HepG2 (cell line): ENCODE data around the gene POLR3GL. TPM values are rescaled to one million over a fixed set of nuclear protein-coding genes. Genes with fewer than 3 reads are reported as not detected.

Experiments used
- ATAC-seq: fragments of 200-7000 bp; cut with Tn5 transposase; 3 replicates; pipeline ENCODE4 v1.9.1; 2020; ENCODE audit warnings: mild to moderate bottlenecking, moderate library complexity
- BruUV-seq: library from RNA; stranded (reverse); fragments of 400-500 nt; replicated peaks from 2 replicates; lab custom pipeline; 2021; lab: Mats Ljungman, UMichigan
- CTCF ChIA-PET: fragments of 300-600 bp; formaldehyde crosslinking; extraction: SDS; loops from one replicate; lab custom pipeline; 2021; ENCODE audit warnings: low total read pairs, inconsistent platforms, low intra/inter-chr PET ratio; lab: Yijun Ruan, JAX
- POLR2A ChIA-PET: fragments of 350-600 bp; sonication (Branson Sonifier 250); formaldehyde crosslinking; loops from one replicate; lab custom pipeline; 2020; ENCODE audit warnings: antibody characterized with exemption, inconsistent platforms; lab: Yijun Ruan, JAX
- DNase-seq: peaks from one replicate; pipeline ENCODE4 v3.0.0-alpha.2; 2015; ENCODE audit warnings: low spot score
- FAIRE-seq: peaks from 3 replicates; lab custom pipeline; 2011; peaks lifted over from hg19 to GRCh38; lab: Jason Lieb, UNC
- H2AFZ ChIP-seq: one replicate; pipeline ENCODE4 v1.6.1; 2011; ENCODE audit warnings: low read length, inconsistent platforms
- H3K27ac ChIP-seq: fragments of 300-600 bp; 3 replicates; pipeline ENCODE4 v1.8.0; 2011; ENCODE audit warnings: mixed run types, mild to moderate bottlenecking, mixed read lengths, low read length, inconsistent platforms; ENCODE audit not compliant: insufficient read depth; ENCODE audit errors: extremely low read length
- H3K27me3 ChIP-seq, 2 experiments: fragments of 200-600 bp in 1 of 2; 2 replicates in 1 of 2; 3 replicates in 1 of 2; pipeline versions ENCODE4 v1.6.0 to v1.8.0; 2011; ENCODE audit warnings: low read length in 2 of 2, mild to moderate bottlenecking in 2 of 2, moderate library complexity in 2 of 2, inconsistent platforms in 1 of 2; ENCODE audit not compliant: insufficient read depth in 2 of 2, control insufficient read depth in 1 of 2
- H3K36me3 ChIP-seq, 2 experiments: fragments of 200-600 bp in 1 of 2; replicated peaks in 1 of 2; 2 replicates in 1 of 2; 3 replicates in 1 of 2; pipeline versions ENCODE4 v1.5.1 to v1.8.0; 2011; ENCODE audit warnings: low read length in 2 of 2, inconsistent platforms in 1 of 2; ENCODE audit not compliant: insufficient read depth in 2 of 2, control insufficient read depth in 1 of 2
- H3K4me1 ChIP-seq: 2 replicates; pipeline ENCODE4 v1.5.1; 2012; ENCODE audit warnings: low read length, inconsistent platforms; ENCODE audit not compliant: insufficient read depth
- H3K4me2 ChIP-seq: 2 replicates; pipeline ENCODE4 v1.6.0; 2011; ENCODE audit warnings: low read depth, low read length, inconsistent platforms
- H3K4me3 ChIP-seq, 3 experiments: fragments of 200-600 bp in 1 of 3; sonication (generic), shearing (Covaris generic) in 1 of 3; replicated peaks in 1 of 3; 2 replicates each; pipeline ENCODE4 v1.5.1; 2011 to 2016; ENCODE audit warnings: low read length in 3 of 3, inconsistent platforms in 2 of 3, low read depth in 2 of 3, mild to moderate bottlenecking in 2 of 3, control low read depth in 1 of 3, mixed read lengths in 1 of 3; ENCODE audit not compliant: insufficient read depth in 1 of 3
- H3K79me2 ChIP-seq: one replicate; pipeline ENCODE4 v1.6.1; 2011; ENCODE audit warnings: low read length, inconsistent platforms; ENCODE audit not compliant: insufficient read depth
- H3K9ac ChIP-seq: 2 replicates; pipeline ENCODE4 v1.6.0; 2011; ENCODE audit warnings: mild to moderate bottlenecking, low read depth, low read length, inconsistent platforms; ENCODE audit not compliant: insufficient read depth
- H3K9me3 ChIP-seq: 2 replicates; pipeline ENCODE4 v1.5.1; 2012; ENCODE audit warnings: mild to moderate bottlenecking, low read length
- H4K20me1 ChIP-seq: 2 replicates; pipeline ENCODE4 v1.6.0; 2011; ENCODE audit warnings: inconsistent platforms, mild to moderate bottlenecking, low read length, moderate library complexity; ENCODE audit not compliant: insufficient read depth
- BCL6 ChIP-seq: IDR thresholded peaks from 2 replicates; pipeline ENCODE4 v1.6.1; 2016; ENCODE audit warnings: missing genetic modification reagents, missing compliant biosample characterization
- DNMT3B ChIP-seq: conservative IDR thresholded peaks from 2 replicates; pipeline ENCODE4 v1.6.1; 2016; ENCODE audit warnings: missing biosample characterization, control low read depth
- KLF12 ChIP-seq: sonication (generic); formaldehyde crosslinking; IDR thresholded peaks from 2 replicates; pipeline ENCODE4 v1.4.0; 2020; ENCODE audit warnings: missing genetic modification reagents, borderline replicate concordance
- NR2C2 ChIP-seq: sonication (generic); formaldehyde crosslinking; IDR thresholded peaks from 2 replicates; pipeline ENCODE4 v1.4.0; 2020; ENCODE audit warnings: missing genetic modification reagents, mild to moderate bottlenecking, moderate library complexity, borderline replicate concordance
- SNAPC4 ChIP-seq: sonication (generic); formaldehyde crosslinking; IDR thresholded peaks from 2 replicates; pipeline ENCODE4 v1.4.0; 2020; ENCODE audit warnings: mild to moderate bottlenecking, missing genetic modification reagents
- ZFP37 ChIP-seq: sonication (generic); formaldehyde crosslinking; IDR thresholded peaks from 2 replicates; pipeline ENCODE4 v1.4.0; 2020; ENCODE audit warnings: missing genetic modification reagents, borderline replicate concordance
- ZMYM3 ChIP-seq: sonication (generic); formaldehyde crosslinking; IDR thresholded peaks from 2 replicates; pipeline ENCODE4 v1.5.1; 2020; ENCODE audit warnings: mild to moderate bottlenecking, missing genetic modification reagents
- ZNF264 ChIP-seq: sonication (generic); formaldehyde crosslinking; IDR thresholded peaks from 2 replicates; pipeline ENCODE4 v1.4.0; 2020; ENCODE audit warnings: missing genetic modification reagents
- ZNF383 ChIP-seq: sonication (generic); formaldehyde crosslinking; IDR thresholded peaks from 2 replicates; pipeline ENCODE4 v1.4.0; 2020; ENCODE audit warnings: missing genetic modification reagents, mild to moderate bottlenecking, borderline replicate concordance
- ZNF678 ChIP-seq: sonication (generic); formaldehyde crosslinking; IDR thresholded peaks from 2 replicates; pipeline ENCODE4 v1.4.0; 2020; ENCODE audit warnings: mild to moderate bottlenecking, missing genetic modification reagents
- ZNF780A ChIP-seq: sonication (generic); formaldehyde crosslinking; IDR thresholded peaks from 2 replicates; pipeline ENCODE4 v1.8.0; 2022; ENCODE audit warnings: mild to moderate bottlenecking, missing genetic modification reagents, moderate library complexity
- WGBS: methylation state at CpG from one replicate; pipeline ENCODE4 v1.1.6; 2017; ENCODE audit warnings: low lambda C conversion rate; 5-methylcytosine and 5-hydroxymethylcytosine counted together
- in situ Hi-C: cut with HindIII; loops from 2 replicates; pipeline ENCODE4 v1.10.0; 2017; ENCODE audit warnings: low pct_unique_long_range_greater_than_20kb; ENCODE audit not compliant: extremely low pct_ligation_motif_present
- intact Hi-C: fragments of 100-400 bp; cut with micrococcal nuclease; formaldehyde crosslinking; loops from one replicate; pipeline ENCODE4 v1.10.0; 2022; ENCODE audit not compliant: unreplicated experiment
- polyA plus RNA-seq, 8 experiments: library from polyadenylated mRNA; depleted of rRNA in 3 of 8; stranded (reverse) in 7 of 8; unstranded in 1 of 8; fragments of >200 nt; fragmentation: Illumina TruSeq in 4 of 8; extraction: Trizol in 4 of 8; gene quantifications; 2 replicates each; pipeline versions ENCODE4 v1.2.1 to v1.2.3, GENCODE V29; 2011 to 2016; ENCODE audit warnings: low read depth in 4 of 8, missing spikeins in 1 of 8, mixed read lengths in 1 of 8; ENCODE audit not compliant: insufficient read depth in 1 of 8
- total RNA-seq, 5 experiments: library from RNA; depleted of rRNA; stranded (reverse); fragments of >200 nt; fragmentation: Illumina TruSeq; extraction: Trizol; gene quantifications; 2 replicates each; pipeline ENCODE4 v1.2.3, GENCODE V29; 2016; ENCODE audit warnings: low read depth in 1 of 5
- TF ChIP-seq, protein P1 (sequence below): sonication (generic); formaldehyde crosslinking; IDR thresholded peaks from 2 replicates; pipeline ENCODE4 v1.8.1; 2022; ENCODE audit warnings: mild to moderate bottlenecking, missing genetic modification reagents

The POLR3GL gene
- total and polyA plus RNA-seq, 2 of the 13 experiments (the other 11 are each of a cell fraction or from before 2014, with no cell fraction given), result 11.5 to 12.4 TPM

DNA sequence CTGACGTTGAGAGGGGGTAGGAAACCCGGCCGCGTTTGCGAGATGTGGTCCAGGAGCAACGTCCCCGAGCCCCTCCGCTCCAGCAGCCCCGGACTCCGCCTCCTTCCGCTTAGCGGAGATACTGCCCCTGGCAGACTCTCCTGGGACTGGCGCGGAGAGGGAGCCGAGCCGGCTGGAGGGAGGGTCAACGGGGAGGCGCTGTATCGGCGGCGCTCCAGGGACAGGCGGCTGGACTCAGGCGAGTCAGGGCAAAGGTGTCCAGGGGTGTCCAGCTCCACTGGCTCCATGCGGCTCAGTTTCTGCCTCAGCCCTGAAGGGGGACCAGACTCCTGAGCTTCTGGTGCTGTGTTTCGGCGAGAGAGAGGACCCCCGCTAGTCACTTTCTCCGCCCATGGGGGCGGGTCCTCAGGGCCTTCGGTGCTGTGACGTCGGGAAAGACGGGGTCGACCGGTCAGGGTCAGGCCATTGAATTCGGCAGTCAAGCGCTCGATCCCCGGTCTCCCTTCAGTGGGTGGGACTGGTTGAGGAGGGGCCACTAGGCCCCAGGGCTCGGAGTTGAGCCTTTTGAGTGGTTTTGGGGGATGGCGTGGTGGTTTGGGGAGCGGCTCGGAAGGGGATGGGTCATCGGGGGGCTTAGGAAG is 3.9 kb upstream of the POLR3GL start:
- Histone ChIP-seq H3K79me2 (peaks cover 10% of the 10 kb centered on the region), H3K4me2 (peak overlapping the region; percentile 99), H3K4me1 (peaks cover 70% of the 10 kb centered on the region), H3K9me3 (no peaks in the 10 kb centered on the region), H3K4me3 (peak overlapping the region; percentile 60 to 91 (median 68)), H3K27ac (no peak overlapping the region), H4K20me1 (no peaks in the 10 kb centered on the region), H3K27me3 (peaks cover 0 to 30% of the 10 kb centered on the region in 2 experiments; a peak in 3 of 5 replicates), H2AFZ (peak overlapping the region; percentile 74), H3K36me3 (no peaks in the 10 kb centered on the region), H3K9ac (peak overlapping the region; percentile 62)
- no peak for FAIRE-seq
- ATAC-seq, result peak; percentile 69
- intact Hi-C loops, result loop anchor here (5.0 kb wide), 2 partner anchors 47 to 103 kb away; partner anchors contain the start of gene PIAS3
- ChIA-PET CTCF (no interaction called here), POLR2A (no interaction called here)
- WGBS, result 0% methylated on average over 7 of the region's 44 CpGs
- in situ Hi-C loops, result loop anchor here (5.0 kb wide), 1 partner anchor 33 kb away; the partner anchor contains the start of gene RBM8A
- peak; percentile 56 for DNase-seq
- no TSS peak for BruUV-seq
- TF ChIP-seq ZNF383 (CRISPR knock-in tag) (no peak), DNMT3B (CRISPR knock-in tag) (no peak), SNAPC4 (CRISPR knock-in tag) (no peak), ZNF780A (CRISPR knock-in tag) (no peak), ZNF264 (CRISPR knock-in tag) (0 out of 2 replicates have a peak, but pooled peaks have one; percentile 48), KLF12 (CRISPR knock-in tag) (peak; percentile 41; the same call in 1 of the 2 replicates), BCL6 (CRISPR knock-in tag) (peak; percentile 48; the same call in 1 of the 2 replicates), ZMYM3 (CRISPR knock-in tag) (peak; percentile 44; the same call in 1 of the 2 replicates), ZFP37 (CRISPR knock-in tag) (no peak; the same call in 1 of the 2 replicates), ZNF678 (CRISPR knock-in tag) (peak; percentile 57; the same call in 1 of the 2 replicates), NR2C2 (CRISPR knock-in tag) (peak; percentile 49)
- TF ChIP-seq, protein P1, sequence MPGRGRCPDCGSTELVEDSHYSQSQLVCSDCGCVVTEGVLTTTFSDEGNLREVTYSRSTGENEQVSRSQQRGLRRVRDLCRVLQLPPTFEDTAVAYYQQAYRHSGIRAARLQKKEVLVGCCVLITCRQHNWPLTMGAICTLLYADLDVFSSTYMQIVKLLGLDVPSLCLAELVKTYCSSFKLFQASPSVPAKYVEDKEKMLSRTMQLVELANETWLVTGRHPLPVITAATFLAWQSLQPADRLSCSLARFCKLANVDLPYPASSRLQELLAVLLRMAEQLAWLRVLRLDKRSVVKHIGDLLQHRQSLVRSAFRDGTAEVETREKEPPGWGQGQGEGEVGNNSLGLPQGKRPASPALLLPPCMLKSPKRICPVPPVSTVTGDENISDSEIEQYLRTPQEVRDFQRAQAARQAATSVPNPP, result no peak
